A549 (cell line): Measurements from ENCODE around the gene DGKD. TPM values are rescaled to one million over a fixed set of nuclear protein-coding genes. Genes with fewer than 3 reads are reported as not detected.

Source experiments
- ATAC-seq, 2 experiments: fragments of 200-7000 bp in 1 of 2; fragments of >200 bp in 1 of 2; cut with Nextera tagmentation in 1 of 2; cut with Tn5 transposase in 1 of 2; 3 replicates each; pipeline versions ENCODE4 v1.8.0 to v1.9.1; 2018 to 2020; ENCODE audit warnings: mild to moderate bottlenecking in 1 of 2, moderate library complexity in 1 of 2
- CTCF ChIA-PET: fragments of 300-600 bp; sonication (Branson Sonifier 250); formaldehyde crosslinking; extraction: SDS; loops from one replicate; lab custom pipeline; 2021; ENCODE audit warnings: antibody characterized with exemption, inconsistent platforms; lab: Yijun Ruan, JAX
- POLR2A ChIA-PET: fragments of 350-600 bp; formaldehyde crosslinking; extraction: SDS; loops from one replicate; lab custom pipeline; 2021; ENCODE audit warnings: antibody characterized with exemption, inconsistent platforms; lab: Yijun Ruan, JAX
- DNase-seq, 2 experiments: peaks; one replicate each; pipeline versions ENCODE4 v3.0.0 to v3.0.0-alpha.2; 2011 to 2016; ENCODE audit warnings: low read depth in 1 of 2, low spot score in 1 of 2
- FAIRE-seq: peaks from 2 replicates; lab custom pipeline; 2011; peaks lifted over from hg19 to GRCh38; lab: Jason Lieb, UNC
- H3K27ac ChIP-seq, 2 experiments: fragments of >200 bp; sonication (Bioruptor Twin); formaldehyde crosslinking; 3 replicates each; pipeline ENCODE4 v1.5.1; 2016 to 2017
- H3K4me1 ChIP-seq: fragments of >200 bp; sonication (Bioruptor Twin); formaldehyde crosslinking; 3 replicates; pipeline ENCODE4 v1.6.1; 2016
- H3K4me2 ChIP-seq: fragments of >200 bp; sonication (Bioruptor Twin); formaldehyde crosslinking; 3 replicates; pipeline ENCODE4 v1.6.1; 2016
- H3K4me3 ChIP-seq: fragments of >200 bp; sonication (Bioruptor Twin); formaldehyde crosslinking; 3 replicates; pipeline ENCODE4 v1.5.1; 2016
- H3K9me3 ChIP-seq: fragments of >200 bp; sonication (Bioruptor Twin); formaldehyde crosslinking; 3 replicates; pipeline ENCODE4 v1.6.1; 2016
- BCL3 ChIP-seq: fragments of >200 bp; sonication (Bioruptor Twin); formaldehyde crosslinking; IDR thresholded peaks from 3 replicates; pipeline ENCODE4 v1.6.1; 2016
- BHLHE40 ChIP-seq: IDR thresholded peaks from 2 replicates; pipeline ENCODE4 v1.6.1; 2012; ENCODE audit warnings: low read depth, low read length, inconsistent platforms
- CBX8 ChIP-seq: fragments of 200-600 bp; sonication (generic); IDR thresholded peaks from 2 replicates; pipeline ENCODE4 v1.6.1; 2016
- CEBPB ChIP-seq, 2 experiments: fragments of >200 bp in 1 of 2; sonication (Bioruptor Twin) in 1 of 2; formaldehyde crosslinking in 1 of 2; IDR thresholded peaks; 2 replicates each; pipeline ENCODE4 v1.6.1; 2012 to 2016
- CHD4 ChIP-seq: fragments of 200-600 bp; sonication (generic); IDR thresholded peaks from 2 replicates; pipeline ENCODE4 v1.6.1; 2016; ENCODE audit warnings: antibody characterized with exemption, mild to moderate bottlenecking, borderline replicate concordance
- E2F6 ChIP-seq: IDR thresholded peaks from 2 replicates; pipeline ENCODE4 v1.6.1; 2012; ENCODE audit warnings: low read depth, borderline replicate concordance
- EHF ChIP-seq: fragments of 250-450 bp; sonication (Bioruptor Pico); IDR thresholded peaks from 2 replicates; pipeline ENCODE4 v1.5.0; 2020; ENCODE audit warnings: mild to moderate bottlenecking
- FOXS1 ChIP-seq: fragments of 250-450 bp; sonication (Bioruptor Pico); IDR thresholded peaks from 2 replicates; pipeline ENCODE4 v1.5.0; 2020; ENCODE audit warnings: mild to moderate bottlenecking, moderate library complexity
- HOXA7 ChIP-seq: fragments of 250-450 bp; sonication (Bioruptor Pico); IDR thresholded peaks from 2 replicates; pipeline ENCODE4 v1.5.0; 2020; ENCODE audit warnings: mild to moderate bottlenecking, moderate library complexity
- JUN ChIP-seq, 2 experiments: fragments of >200 bp; sonication (Bioruptor Twin); formaldehyde crosslinking; IDR thresholded peaks; 2 replicates in 1 of 2; 3 replicates in 1 of 2; pipeline ENCODE4 v1.6.1; 2016 to 2017
- KDM5A ChIP-seq: fragments of 200-600 bp; sonication (generic); IDR thresholded peaks from 2 replicates; pipeline ENCODE4 v1.6.1; 2016; ENCODE audit warnings: antibody characterized with exemption, mild to moderate bottlenecking
- MAFK ChIP-seq: fragments of 450-650 bp; IDR thresholded peaks from 2 replicates; pipeline ENCODE4 v1.6.1; 2014; ENCODE audit not compliant: partially characterized antibody
- MAZ ChIP-seq: fragments of 150-350 bp; IDR thresholded peaks from 2 replicates; pipeline ENCODE4 v1.6.1; 2014; ENCODE audit warnings: antibody characterized with exemption, low read depth, low read length, borderline replicate concordance
- NFE2L2 ChIP-seq: fragments of 150-350 bp; conservative IDR thresholded peaks from 2 replicates; pipeline ENCODE4 v1.6.1; 2014; ENCODE audit warnings: low read length
- POLR2AphosphoS2 ChIP-seq: conservative IDR thresholded peaks from 2 replicates; pipeline ENCODE4 v1.6.1; 2012; ENCODE audit warnings: low read length, improper control_type of control experiment, inconsistent platforms
- RARB ChIP-seq: fragments of 250-450 bp; sonication (Bioruptor Pico); IDR thresholded peaks from 2 replicates; pipeline ENCODE4 v1.8.0; 2021; ENCODE audit warnings: mild to moderate bottlenecking, moderate library complexity
- RCOR1 ChIP-seq: fragments of 150-350 bp; IDR thresholded peaks from 2 replicates; pipeline ENCODE4 v1.6.1; 2014; ENCODE audit warnings: antibody characterized with exemption, low read length, low read depth
- REST ChIP-seq: fragments of 200-600 bp; sonication (generic); IDR thresholded peaks from 2 replicates; pipeline ENCODE4 v1.6.1; 2016; ENCODE audit warnings: antibody characterized with exemption, mild to moderate bottlenecking, moderate library complexity
- SMC3 ChIP-seq: fragments of >200 bp; sonication (Bioruptor Twin); formaldehyde crosslinking; IDR thresholded peaks from 3 replicates; pipeline ENCODE4 v1.6.1; 2018; ENCODE audit warnings: inconsistent platforms
- ZC3H11A ChIP-seq: fragments of 450-650 bp; IDR thresholded peaks from 2 replicates; pipeline ENCODE4 v1.6.1; 2014; ENCODE audit warnings: antibody characterized with exemption, mild to moderate bottlenecking
- ZFP36 ChIP-seq: fragments of 450-650 bp; IDR thresholded peaks from 2 replicates; pipeline ENCODE4 v1.6.1; 2014; ENCODE audit warnings: borderline replicate concordance; ENCODE audit not compliant: partially characterized antibody
- ZNF302 ChIP-seq: fragments of 250-450 bp; sonication (Bioruptor Pico); IDR thresholded peaks from 2 replicates; pipeline ENCODE4 v1.9.0; 2021; ENCODE audit warnings: inconsistent platforms, mild to moderate bottlenecking, moderate library complexity
- WGBS: methylation state at CpG from one replicate; pipeline ENCODE4 v1.1.6; 2017; ENCODE audit errors: missing lambda C conversion rate; 5-methylcytosine and 5-hydroxymethylcytosine counted together
- polyA plus RNA-seq, 4 experiments: library from polyadenylated mRNA; depleted of rRNA in 3 of 4; stranded (reverse); fragments of >200 nt; fragmentation: RNase III in 1 of 4; extraction: RNeasy Plus Mini Kit Qiagen cat#74134 plus additional on column Dnase treatment in 1 of 4; gene quantifications; 2 replicates in 3 of 4; 3 replicates in 1 of 4; pipeline ENCODE4 v1.2.3, GENCODE V29; 2011 to 2017

The DGKD gene
- polyA plus RNA-seq, 2 of the 4 experiments (the other 2 are of a cell fraction): 68.8 to 99.6 TPM

- ChIA-PET CTCF (interaction anchor here (0.6 to 20.8 kb wide), 6 partner anchors 10 to 405 kb away, joined by 3 to 356 read pairs (median 5); no protein-coding TSS in a partner anchor), POLR2A (interaction anchor here (1.1 kb wide), 1 partner anchor 379 kb away, joined by 5 read pairs; no protein-coding TSS in a partner anchor)
- H3K4me2 ChIP-seq: no peak overlapping the region
- TF ChIP-seq CHD4 (no peak), REST (no peak), POLR2AphosphoS2 (no peak), NFE2L2 (no peak), EHF (CRISPR knock-in tag) (no peak), ZNF302 (CRISPR knock-in tag) (no peak), CBX8 (no peak)
- DNase-seq: no peak
- no peak overlapping the region for H3K4me3 ChIP-seq
- peaks cover 69% of the 10 kb centered on the region for H3K4me1 ChIP-seq
- H3K27ac ChIP-seq: peak overlapping the region; percentile 93 to 94
- WGBS: 92% methylated on average over 10 of the region's 10 CpGs
- H3K9me3 ChIP-seq: no peaks in the 10 kb centered on the region
- no peak for FAIRE-seq
- ATAC-seq: no peak
Observed at GRCh38 chr2:233453111-233453915, 99.0 kb downstream of the DGKD start.

- WGBS: 92% methylated on average over 8 of the region's 8 CpGs
- Histone ChIP-seq H3K4me3 (no peak overlapping the region), H3K4me2 (no peak overlapping the region), H3K4me1 (peaks cover 69% of the 10 kb centered on the region), H3K27ac (peak overlapping the region; percentile 93 to 94), H3K9me3 (no peaks in the 10 kb centered on the region)
- ATAC-seq (no peak), FAIRE-seq (no peak), DNase-seq (no peak)
- ChIA-PET POLR2A (interaction anchor here (1.1 kb wide), 1 partner anchor 379 kb away, joined by 5 read pairs; no protein-coding TSS in a partner anchor), CTCF (interaction anchor here (0.9 to 20.8 kb wide), 4 partner anchors 10 to 404 kb away, joined by 3 to 356 read pairs (median 10); no protein-coding TSS in a partner anchor)
- TF ChIP-seq E2F6: no peak
- TF ChIP-seq ZFP36: no peak
- TF ChIP-seq RARB (CRISPR knock-in tag): no peak
- no peak for TF ChIP-seq BCL3
- TF ChIP-seq JUN (IDR thresholded peaks at IDR 0.05): no peak
- no peak for TF ChIP-seq NFE2L2
- TF ChIP-seq SMC3: no peak
- no peak for TF ChIP-seq BHLHE40
- TF ChIP-seq CEBPB (IDR thresholded peaks at IDR 0.05): no peak
- no peak for TF ChIP-seq EHF (CRISPR knock-in tag)
- TF ChIP-seq RCOR1: no peak
- no peak for TF ChIP-seq ZC3H11A
- TF ChIP-seq MAFK: no peak
- no peak for TF ChIP-seq FOXS1
- no peak for TF ChIP-seq HOXA7 (CRISPR knock-in tag)
- no peak for TF ChIP-seq POLR2AphosphoS2
- no peak for TF ChIP-seq KDM5A
- no peak for TF ChIP-seq MAZ
Observed at GRCh38 chr2:233453916-233454315, 99.6 kb downstream of the DGKD start.
